CD4-positive, alpha-beta T cell treated with Interleukin-2 at 100 ng/mL for 4 hours (primary cell): ENCODE measurements around the gene RASD1.

ENCODE experiments used
- DNase-seq: peaks from one replicate; pipeline ENCODE4 v3.0.0-alpha.2; 2020; ENCODE audit warnings: low spot score

The RASD1 gene

DNA sequence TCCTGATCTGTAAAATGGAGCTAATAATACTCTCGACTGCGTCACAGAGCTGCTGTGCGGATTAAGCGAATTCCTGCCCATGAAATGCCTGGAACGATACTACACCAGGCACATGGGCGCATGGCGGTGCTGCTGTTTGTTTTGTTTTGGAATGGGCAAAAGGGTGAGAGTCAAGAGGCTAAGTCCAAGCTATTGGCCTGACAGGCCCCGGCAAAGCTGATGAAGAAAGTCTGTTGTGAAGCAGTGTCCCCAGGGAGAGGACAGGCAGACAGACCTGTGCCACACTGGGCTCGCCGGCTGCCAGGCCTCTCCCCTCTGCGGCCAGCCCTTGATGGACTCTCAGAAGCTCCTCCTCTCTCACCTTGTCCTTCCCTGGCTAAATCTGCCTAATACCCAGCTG, 31.3 kb upstream of the RASD1 start:
- no peak for DNase-seq

DNA sequence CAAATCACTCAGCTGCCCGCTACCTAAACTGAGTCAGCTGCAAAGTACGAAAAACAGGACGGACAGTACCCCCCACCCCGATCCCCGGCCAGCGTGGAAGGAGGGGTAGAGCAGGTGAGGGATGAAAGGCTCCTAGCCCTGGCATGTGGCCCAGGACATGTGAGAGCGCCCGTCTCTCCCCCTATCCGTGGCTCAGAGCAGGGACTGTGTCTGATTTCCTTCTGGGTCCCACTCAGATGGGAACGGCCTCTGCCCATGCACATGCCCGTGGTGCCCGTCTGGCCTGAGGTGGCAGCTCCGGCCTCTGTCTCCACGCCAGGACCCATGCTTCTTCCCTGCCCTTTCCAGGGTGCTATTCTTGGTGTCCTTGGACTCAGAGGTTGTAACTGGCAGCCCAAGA, 30.2 kb upstream of the RASD1 start:
- DNase-seq: no peak

- no peak for DNase-seq
Observed at GRCh38 chr17:17525956-17526355, 29.8 kb upstream of the RASD1 start.

DNA sequence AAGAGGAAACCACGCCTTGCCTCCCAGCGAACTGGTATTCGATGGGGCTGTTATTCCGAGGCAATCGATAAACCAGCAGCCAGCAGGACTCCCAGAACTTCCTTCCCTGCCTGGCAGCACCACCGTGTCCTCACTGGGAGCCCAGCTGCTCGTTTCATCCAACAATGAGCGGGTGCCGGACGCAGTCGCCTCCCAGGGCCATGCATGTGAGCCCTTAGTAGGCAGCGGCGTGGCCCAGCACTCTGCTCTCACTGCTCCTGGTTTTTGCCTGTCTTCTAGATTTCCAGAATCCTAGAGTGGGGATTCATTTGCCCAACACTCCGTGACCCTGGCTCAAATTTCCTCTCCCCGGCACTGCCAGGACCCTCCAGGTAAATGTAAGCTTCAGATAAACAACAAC, 29.1 kb upstream of the RASD1 start:
- no peak for DNase-seq

DNA sequence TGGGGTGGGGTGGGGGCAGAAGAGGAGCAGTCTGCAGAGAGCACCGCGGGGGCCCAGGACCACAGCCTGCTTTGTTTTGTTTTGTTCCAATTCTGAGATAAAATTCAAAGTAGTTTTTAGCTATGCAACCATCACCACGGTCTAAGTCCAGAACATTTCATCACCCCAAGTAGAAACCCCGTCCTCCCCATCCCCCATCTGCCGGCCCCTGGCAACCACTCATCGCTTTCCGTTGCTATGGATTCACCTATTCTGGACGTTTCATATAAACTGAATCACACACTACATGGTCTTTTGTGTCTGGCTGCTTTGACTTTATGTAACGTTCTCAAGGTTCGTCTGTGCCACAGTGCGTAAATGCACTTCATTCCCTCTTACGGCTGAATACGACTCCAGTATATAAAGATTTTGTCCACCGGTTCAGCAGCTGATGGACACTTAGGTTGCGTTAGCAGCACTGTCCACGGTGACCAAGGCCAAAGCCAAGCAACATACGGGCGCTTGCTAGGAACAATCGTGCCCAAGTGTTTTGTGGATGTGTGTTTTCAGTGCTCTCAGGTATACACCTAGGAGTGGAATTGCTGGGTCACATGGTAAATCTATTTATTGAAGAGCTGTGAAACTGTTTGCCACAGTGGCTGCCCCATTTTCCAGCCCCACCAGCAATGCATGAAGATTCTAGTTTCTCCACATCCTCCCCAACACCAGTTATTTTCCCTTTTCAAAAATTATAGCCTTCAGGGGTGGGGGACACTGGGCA, 27.7 kb upstream of the RASD1 start:
- DNase-seq: no peak

DNA sequence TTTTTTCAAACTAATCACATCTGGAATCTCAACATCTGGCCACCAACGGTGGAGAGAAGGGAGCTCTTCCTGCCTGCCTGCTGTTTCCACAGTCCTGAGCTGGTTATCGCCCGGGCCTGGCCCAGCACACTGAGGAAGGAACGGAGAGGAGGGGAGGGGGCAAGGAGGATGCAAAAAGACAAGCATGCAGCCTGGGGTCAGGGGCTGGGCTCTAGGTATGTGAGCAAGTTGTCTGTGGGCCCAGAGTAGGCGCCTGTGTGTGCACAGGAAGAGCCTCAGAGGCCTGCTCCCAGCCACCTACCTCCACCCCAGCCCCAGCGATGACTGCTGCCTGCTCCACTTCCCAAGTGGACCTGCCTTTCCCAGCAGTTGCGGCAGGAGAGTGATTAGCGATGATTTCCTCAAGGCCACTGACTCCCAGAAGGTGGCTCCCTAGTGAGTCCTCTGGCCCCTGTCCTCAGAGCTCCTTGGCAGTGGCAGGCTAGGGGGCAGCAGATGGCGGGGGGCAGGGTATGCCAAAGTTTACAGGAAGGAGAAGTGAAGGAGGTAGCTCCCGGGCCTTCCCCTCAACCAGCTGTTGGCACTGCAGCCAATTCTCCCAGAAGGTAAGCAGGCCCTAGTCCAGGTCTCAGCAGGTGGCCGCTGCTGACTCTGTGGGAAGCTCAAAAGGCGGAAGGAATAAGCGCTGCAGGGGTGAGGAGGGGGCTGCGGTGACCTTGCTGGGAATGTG, 27.0 kb upstream of the RASD1 start:
- DNase-seq: no peak

DNA sequence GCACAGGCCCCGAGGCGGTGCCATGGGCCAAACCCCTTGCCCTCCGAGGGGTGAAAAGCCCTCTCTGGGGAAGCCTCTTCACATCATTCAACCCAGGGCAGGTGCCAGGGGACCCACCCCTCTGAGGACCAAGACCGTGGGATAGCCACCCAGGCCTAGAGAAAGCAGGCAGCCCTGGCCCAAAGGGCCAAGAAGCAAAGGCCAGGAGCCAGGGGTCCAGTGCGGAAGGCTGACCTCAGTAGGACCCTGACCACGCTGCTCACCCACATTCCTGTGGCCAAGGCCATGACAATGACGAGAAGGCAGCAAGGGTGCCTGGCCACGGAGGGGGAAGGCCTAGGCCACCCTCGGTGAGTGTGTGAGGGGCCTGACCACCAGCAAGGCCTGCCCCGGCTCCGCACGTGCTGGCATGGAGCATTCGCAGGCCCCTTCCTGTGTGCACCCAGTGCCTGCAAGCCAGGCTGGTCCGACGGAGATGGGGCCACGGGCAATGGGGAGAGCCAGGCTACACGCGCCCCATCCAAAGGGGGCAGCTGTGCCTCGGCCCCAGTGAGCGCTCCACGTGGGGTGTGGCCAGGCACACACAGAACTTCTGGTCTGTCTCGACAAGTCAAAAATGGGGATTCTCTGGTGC, 24.5 kb upstream of the RASD1 start:
- DNase-seq: no peak

GRCh38 chr17:17519886-17520285, 23.7 kb upstream of the RASD1 start:
- DNase-seq: no peak

DNA sequence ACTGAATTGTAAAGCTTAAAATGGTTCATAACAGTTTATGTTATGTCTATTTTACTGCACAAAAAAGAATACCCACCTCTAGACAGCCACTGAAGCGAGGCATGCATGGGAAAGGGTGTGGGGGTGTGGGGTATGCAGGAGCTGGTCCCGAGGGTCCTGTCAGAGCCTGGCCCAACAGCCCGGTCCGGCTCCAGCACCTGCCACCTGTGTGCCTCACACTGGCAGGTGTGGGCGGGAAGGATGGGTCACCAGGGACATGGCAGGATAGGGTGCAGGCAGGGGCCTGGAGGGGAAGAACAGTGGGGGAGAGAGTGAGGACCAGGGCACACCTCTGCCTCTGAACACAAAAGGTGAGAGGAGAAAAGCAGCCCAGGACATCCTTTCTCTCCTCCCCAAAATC, 22.8 kb upstream of the RASD1 start:
- no peak for DNase-seq

GRCh38 chr17:17518014-17518413, 21.8 kb upstream of the RASD1 start:
- DNase-seq: no peak

GRCh38 chr17:17516941-17517720, 20.9 kb upstream of the RASD1 start:
- DNase-seq: no peak

- no peak for DNase-seq
Observed at GRCh38 chr17:17515934-17516930, 20.0 kb upstream of the RASD1 start.

DNA sequence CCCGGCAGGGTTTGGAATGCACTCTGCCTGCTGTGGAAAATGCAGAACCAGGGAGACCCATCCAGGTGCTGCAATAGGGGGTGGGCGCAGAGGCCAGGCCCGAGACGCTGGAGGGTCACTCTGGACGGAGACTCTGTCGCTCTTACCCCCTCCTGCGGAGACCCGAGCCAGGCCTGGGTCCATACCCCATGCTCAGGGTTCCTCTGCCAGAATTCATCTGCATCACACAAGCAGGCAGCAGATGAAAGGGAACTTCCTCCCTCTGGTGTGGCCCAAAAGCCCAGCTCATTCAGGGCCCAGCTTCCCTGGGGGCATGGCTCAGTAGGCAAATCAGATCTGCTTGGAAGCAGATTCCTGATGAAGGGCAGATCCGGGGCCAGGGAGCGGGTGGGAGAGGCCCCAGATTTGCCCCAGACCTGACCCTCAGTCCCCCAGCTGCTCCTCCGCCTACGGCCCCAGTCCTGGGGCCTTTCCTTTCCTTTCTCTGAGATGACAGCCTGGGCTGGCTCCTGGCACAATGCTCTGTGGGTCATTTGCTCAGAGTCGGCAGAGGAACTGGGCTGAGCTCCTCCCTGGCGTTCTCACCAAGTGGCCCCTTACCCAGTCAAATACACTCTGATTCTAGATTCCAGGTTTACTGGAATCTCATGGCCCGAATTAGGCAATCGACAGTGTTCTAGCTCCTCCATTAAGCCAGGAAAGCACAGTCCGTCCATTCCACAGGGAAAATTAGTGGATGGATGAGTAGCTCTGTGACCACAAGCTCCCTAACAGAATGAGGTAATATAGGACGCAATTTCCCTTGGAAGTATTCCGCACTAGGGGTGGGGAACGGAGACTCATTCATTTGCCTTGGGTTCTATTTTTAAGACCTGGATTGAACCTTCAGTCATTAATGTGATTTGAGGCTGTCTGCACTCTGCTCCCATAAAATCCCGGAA, 19.1 kb upstream of the RASD1 start:
- DNase-seq: no peak

- no peak for DNase-seq
Observed at GRCh38 chr17:17514361-17514992, 18.3 kb upstream of the RASD1 start.

DNA sequence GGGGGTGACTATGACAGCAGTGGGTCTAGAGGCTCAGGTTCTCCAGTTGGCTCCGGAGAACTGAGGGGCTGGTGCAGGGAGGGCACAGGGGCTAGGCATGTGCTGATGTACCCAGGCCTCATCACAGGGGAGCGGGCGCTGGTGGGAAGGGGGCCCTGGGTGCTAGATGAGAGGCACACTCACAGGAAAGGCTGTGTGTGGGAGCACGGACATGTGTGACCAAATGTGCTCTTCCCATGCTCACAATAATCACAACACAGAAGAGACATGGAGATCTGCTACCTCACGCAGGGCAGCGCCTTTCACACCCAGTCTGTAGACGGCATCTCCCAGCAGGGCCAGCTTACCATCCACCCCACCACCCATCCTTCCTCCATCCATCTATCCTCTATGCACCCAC, 17.4 kb upstream of the RASD1 start:
- no peak for DNase-seq

DNA sequence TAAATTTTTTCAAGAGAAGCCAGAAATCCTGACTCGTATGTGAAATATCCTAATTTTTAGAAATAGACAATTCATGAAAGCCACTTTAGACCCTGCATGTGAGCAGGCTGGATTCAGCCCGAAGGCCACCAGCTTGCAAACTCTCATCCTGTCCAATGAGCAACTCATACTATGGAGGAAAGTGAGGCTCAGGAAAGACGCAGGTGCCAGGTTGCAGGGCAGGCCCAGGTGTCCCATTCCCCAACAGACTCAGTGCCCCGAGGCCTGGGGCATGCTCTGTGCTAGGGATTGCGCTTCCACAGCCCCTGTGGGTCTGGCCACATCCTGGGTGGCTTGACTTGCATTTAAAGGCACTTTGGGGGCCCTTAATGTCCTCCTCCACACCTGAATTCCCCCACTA, 16.7 kb upstream of the RASD1 start:
- DNase-seq: no peak

DNA sequence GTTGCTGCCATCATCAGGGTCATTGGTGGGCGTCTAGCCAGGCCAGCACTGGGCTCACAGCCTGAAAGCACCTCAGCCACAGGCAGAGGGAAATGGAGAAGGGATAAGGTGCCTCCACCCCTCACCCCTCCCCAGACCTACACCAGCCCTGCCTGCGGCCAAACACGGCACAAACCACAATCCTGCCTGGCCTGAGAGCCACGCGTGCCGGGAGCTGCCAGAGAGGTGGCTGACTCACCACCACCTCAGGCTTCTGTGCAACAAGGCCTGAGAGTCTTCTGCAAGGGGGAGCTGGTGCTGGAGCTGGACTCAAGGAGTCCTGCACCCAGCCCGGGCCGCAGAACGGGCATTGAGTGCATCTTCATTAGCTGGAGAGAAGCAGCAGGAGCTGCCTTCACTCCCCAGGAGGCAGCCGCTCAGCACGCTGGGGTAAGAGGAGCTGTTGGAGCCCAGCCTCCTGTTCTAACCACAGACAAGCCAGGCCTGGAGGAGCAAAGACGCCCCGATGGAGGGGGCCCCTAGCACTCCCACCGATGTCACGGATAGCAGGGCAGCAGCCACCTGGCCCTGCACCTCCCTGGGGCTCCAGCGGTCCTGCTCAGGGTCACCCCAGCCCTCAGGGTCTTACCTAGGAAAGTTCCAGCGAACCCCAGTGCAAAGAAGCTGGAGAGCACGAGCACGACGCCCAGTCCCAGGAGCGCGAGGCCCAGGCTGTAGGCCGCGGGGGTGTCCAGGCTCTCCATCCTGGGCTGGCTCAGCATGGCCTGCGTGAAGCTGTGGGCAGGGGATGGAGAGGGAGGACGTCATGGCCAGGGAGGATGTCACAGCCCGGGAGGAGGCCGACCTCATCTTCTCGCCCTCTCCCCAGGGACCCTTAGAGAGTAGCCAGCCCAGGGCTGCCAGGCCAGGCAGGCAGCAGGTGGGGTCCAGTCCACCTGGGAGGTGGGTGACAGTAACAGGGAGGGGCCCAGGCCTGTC, 16.0 kb upstream of the RASD1 start:
- no peak for DNase-seq

GRCh38 chr17:17511293-17511741, 15.1 kb upstream of the RASD1 start:
- no peak for DNase-seq
